H9 (cell line): ENCODE measurements around the gene BIRC6. TPM values are rescaled to one million over a fixed set of nuclear protein-coding genes. Genes with fewer than 3 reads are reported as not detected.

Source experiments
- DNase-seq: peaks from one replicate; pipeline ENCODE4 v3.0.0-alpha.2; 2017
- H2AFZ ChIP-seq: one replicate; pipeline ENCODE4 v1.6.1; 2013; ENCODE audit warnings: mild to moderate bottlenecking, low read length, control low read depth, moderate library complexity
- H2AK5ac ChIP-seq: 2 replicates; pipeline ENCODE4 v1.6.1; 2013; ENCODE audit warnings: low read length, control low read depth, mixed read lengths; ENCODE audit not compliant: insufficient read length
- H2BK120ac ChIP-seq: one replicate; pipeline ENCODE4 v1.6.1; 2013; ENCODE audit warnings: low read depth, mild to moderate bottlenecking, low read length, control low read depth, inconsistent platforms; ENCODE audit not compliant: poor library complexity, severe bottlenecking
- H2BK12ac ChIP-seq: 2 replicates; pipeline ENCODE4 v1.6.1; 2013; ENCODE audit warnings: low read length, control low read depth, mixed read lengths, low read depth; ENCODE audit not compliant: insufficient read length
- H2BK15ac ChIP-seq: 2 replicates; pipeline ENCODE4 v1.6.1; 2013; ENCODE audit warnings: low read depth, low read length, control low read depth
- H2BK20ac ChIP-seq: one replicate; pipeline ENCODE4 v1.6.1; 2013; ENCODE audit warnings: low read depth, mild to moderate bottlenecking, low read length, control low read depth, inconsistent platforms; ENCODE audit not compliant: poor library complexity, severe bottlenecking
- H2BK5ac ChIP-seq: 2 replicates; pipeline ENCODE4 v1.6.1; 2013; ENCODE audit warnings: low read length, control low read depth, mixed read lengths; ENCODE audit not compliant: insufficient read length
- H3K14ac ChIP-seq: 2 replicates; pipeline ENCODE4 v1.6.1; 2013; ENCODE audit warnings: low read length, control low read depth; ENCODE audit not compliant: insufficient read depth
- H3K18ac ChIP-seq: 2 replicates; pipeline ENCODE4 v1.6.1; 2013; ENCODE audit warnings: low read depth, mild to moderate bottlenecking, mixed read lengths, low read length, control low read depth; ENCODE audit not compliant: insufficient read length
- H3K23ac ChIP-seq: 2 replicates; pipeline ENCODE4 v1.6.1; 2013; ENCODE audit warnings: low read length, control low read depth, mixed read lengths, low read depth; ENCODE audit not compliant: insufficient read length
- H3K23me2 ChIP-seq: 2 replicates; pipeline ENCODE4 v1.6.1; 2013; ENCODE audit warnings: low read depth, mild to moderate bottlenecking, mixed read lengths, low read length, control low read depth; ENCODE audit not compliant: insufficient read length, poor library complexity, severe bottlenecking
- H3K27ac ChIP-seq: 2 replicates; pipeline ENCODE4 v1.5.1; 2013; ENCODE audit warnings: low read length, control low read depth, mixed read lengths, low read depth; ENCODE audit not compliant: insufficient read length
- H3K27me3 ChIP-seq: 2 replicates; pipeline ENCODE4 v1.6.1; 2013; ENCODE audit warnings: low read length, control low read depth, inconsistent platforms; ENCODE audit not compliant: insufficient read depth
- H3K4ac ChIP-seq: 2 replicates; pipeline ENCODE4 v1.6.1; 2013; ENCODE audit warnings: low read depth, mild to moderate bottlenecking, control low read depth, inconsistent platforms, low read length, moderate library complexity
- H3K4me1 ChIP-seq: 2 replicates; pipeline ENCODE4 v1.6.1; 2013; ENCODE audit warnings: low read length, control low read depth, inconsistent platforms; ENCODE audit not compliant: insufficient read depth
- H3K4me2 ChIP-seq: 2 replicates; pipeline ENCODE4 v1.6.1; 2013; ENCODE audit warnings: low read length, control low read depth, mixed read lengths; ENCODE audit not compliant: insufficient read length, insufficient read depth
- H3K56ac ChIP-seq: 2 replicates; pipeline ENCODE4 v1.6.1; 2013; ENCODE audit warnings: low read depth, mild to moderate bottlenecking, mixed read lengths, low read length, control low read depth; ENCODE audit not compliant: insufficient read length
- H3K79me1 ChIP-seq: 2 replicates; pipeline ENCODE4 v1.6.1; 2013; ENCODE audit warnings: low read depth, mild to moderate bottlenecking, moderate library complexity, low read length, control low read depth, inconsistent platforms; ENCODE audit not compliant: insufficient read depth, poor library complexity, severe bottlenecking
- H3K79me2 ChIP-seq: 2 replicates; pipeline ENCODE4 v1.6.1; 2013; ENCODE audit warnings: low read length, control low read depth, inconsistent platforms; ENCODE audit not compliant: insufficient read depth
- H3K9ac ChIP-seq: 2 replicates; pipeline ENCODE4 v1.6.1; 2013; ENCODE audit warnings: low read length, control low read depth, mixed read lengths; ENCODE audit not compliant: insufficient read length; ENCODE audit errors: extremely low read depth
- H3K9me3 ChIP-seq: one replicate; pipeline ENCODE4 v1.6.1; 2013; ENCODE audit warnings: low read depth, low read length, inconsistent platforms; ENCODE audit not compliant: control insufficient read depth
- H3T11ph ChIP-seq: one replicate; pipeline ENCODE4 v1.6.1; 2013; ENCODE audit warnings: mild to moderate bottlenecking, low read length, control low read depth, inconsistent platforms
- H4K20me1 ChIP-seq: one replicate; pipeline ENCODE4 v1.6.1; 2013; ENCODE audit not compliant: control insufficient read depth, insufficient read length, insufficient read depth
- H4K5ac ChIP-seq: 2 replicates; pipeline ENCODE4 v1.6.1; 2013; ENCODE audit warnings: low read depth, mild to moderate bottlenecking, mixed read lengths, low read length, control low read depth; ENCODE audit not compliant: insufficient read length
- H4K8ac ChIP-seq: replicated peaks from 2 replicates; pipeline ENCODE4 v1.6.1; 2013; ENCODE audit warnings: low read length, control low read depth, mixed read lengths, low read depth; ENCODE audit not compliant: insufficient read length
- H4K91ac ChIP-seq: 2 replicates; pipeline ENCODE4 v1.6.1; 2013; ENCODE audit warnings: low read depth, mild to moderate bottlenecking, moderate library complexity, mixed read lengths, low read length, control low read depth; ENCODE audit not compliant: insufficient read length
- H3K27ac Mint-ChIP-seq, 3 experiments: 2 replicates in 2 of 3; 3 replicates in 1 of 3; pipeline ENCODE4 v1.8.0; 2020 to 2021; ENCODE audit warnings: mixed read lengths in 3 of 3, mild to moderate bottlenecking in 1 of 3, moderate library complexity in 1 of 3
- H3K27me3 Mint-ChIP-seq: 2 replicates; pipeline ENCODE4 v1.8.0; 2021; ENCODE audit warnings: low read depth, mild to moderate bottlenecking, moderate library complexity, mixed read lengths
- H3K36me3 Mint-ChIP-seq, 3 experiments: 2 replicates in 2 of 3; 3 replicates in 1 of 3; pipeline ENCODE4 v1.8.0; 2020 to 2021; ENCODE audit warnings: low read depth in 3 of 3, mixed read lengths in 3 of 3; ENCODE audit not compliant: insufficient read depth in 1 of 3
- H3K4me1 Mint-ChIP-seq, 2 experiments: 2 replicates each; pipeline ENCODE4 v1.8.0; 2020; ENCODE audit warnings: mixed read lengths in 2 of 2
- H3K4me3 Mint-ChIP-seq, 2 experiments: 2 replicates in 1 of 2; 3 replicates in 1 of 2; pipeline ENCODE4 v1.8.0; 2020 to 2021; ENCODE audit warnings: mild to moderate bottlenecking in 2 of 2, mixed read lengths in 2 of 2, moderate library complexity in 1 of 2
- H3K9me3 Mint-ChIP-seq, 2 experiments: 2 replicates in 1 of 2; 3 replicates in 1 of 2; pipeline ENCODE4 v1.8.0; 2020; ENCODE audit warnings: mild to moderate bottlenecking in 2 of 2, mixed read lengths in 2 of 2, moderate library complexity in 1 of 2
- CTCF ChIP-seq: fragments of 200-600 bp; sonication (generic); conservative IDR thresholded peaks from 3 replicates; pipeline ENCODE4 v1.8.0; 2021; ENCODE audit warnings: antibody characterized with exemption, mild to moderate bottlenecking
- WGBS: extraction: QIAGEN DNeasy Blood & Tissue Kit; methylation state at CpG from one replicate; pipeline ENCODE4 v1.1.7; 2013; ENCODE audit warnings: missing lambda C conversion rate, low lambda C conversion rate, mixed read lengths; ENCODE audit not compliant: insufficient read length; ENCODE audit errors: extremely low coverage; 5-methylcytosine and 5-hydroxymethylcytosine counted together
- total RNA-seq: library from RNA; stranded (reverse); gene quantifications from 2 replicates; pipeline ENCODE4 v1.2.1, GENCODE V29; 2021

The BIRC6 gene
- total RNA-seq, 1 experiment from 2014 or later = 78.8 TPM

DNA sequence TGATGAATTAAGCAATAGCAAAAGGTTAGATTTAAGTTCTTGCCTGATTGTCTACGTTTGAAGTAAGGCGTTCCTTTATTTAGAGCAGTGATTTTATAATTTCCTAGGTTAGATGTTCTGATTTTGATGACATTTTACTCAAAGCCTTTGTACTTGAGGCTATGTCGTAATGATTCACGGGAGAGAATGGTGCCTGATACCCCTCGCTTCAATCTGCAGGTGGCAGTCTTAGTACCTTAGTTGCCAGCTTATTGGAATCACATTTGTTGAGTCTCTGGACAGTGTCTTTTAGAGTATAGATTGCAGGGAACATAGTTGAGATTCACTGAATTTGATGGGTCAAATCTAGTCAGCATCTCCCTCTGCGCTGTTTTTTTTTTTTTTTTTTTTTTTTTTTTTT is 89.5 kb downstream of the BIRC6 start:
- no peak overlapping the region for H3K4me2 ChIP-seq
- no peak overlapping the region for H3K56ac ChIP-seq
- H3K9me3 ChIP-seq = no peaks in the 10 kb centered on the region
- H3K23ac ChIP-seq = no peak overlapping the region
- WGBS = no CpG with 5 or more reads among the region's 6 CpGs
- no peak; the same call in 2 of the 3 replicates for TF ChIP-seq CTCF
- H3K18ac ChIP-seq = no peak overlapping the region
- H3K36me3 Mint-ChIP-seq = peaks cover 26 to 64% (median 62%) of the 10 kb centered on the region in 3 experiments
- H2AFZ ChIP-seq = no peak overlapping the region
- no peak overlapping the region for H3K27ac Mint-ChIP-seq
- H3K27ac ChIP-seq = no peak overlapping the region
- no peak overlapping the region for H3K4me3 Mint-ChIP-seq
- no peaks in the 10 kb centered on the region for H3K27me3 Mint-ChIP-seq
- H2BK120ac ChIP-seq = no peak overlapping the region
- no peak overlapping the region for H4K8ac ChIP-seq
- H4K20me1 ChIP-seq = no peaks in the 10 kb centered on the region
- no peak for DNase-seq
- no peaks in the 10 kb centered on the region for H3K23me2 ChIP-seq
- no peak overlapping the region for H2AK5ac ChIP-seq
- no peaks in the 10 kb centered on the region for H3K9me3 Mint-ChIP-seq
- H3T11ph ChIP-seq = no peak overlapping the region
- H2BK20ac ChIP-seq = no peak overlapping the region
- H2BK5ac ChIP-seq = no peak overlapping the region
- H4K5ac ChIP-seq = no peak overlapping the region
- no peak overlapping the region for H2BK12ac ChIP-seq
- peaks cover 2 to 3% of the 10 kb centered on the region in 2 experiments; a peak in 2 of 4 replicates for H3K4me1 Mint-ChIP-seq
- H4K91ac ChIP-seq = no peak overlapping the region
- H3K9ac ChIP-seq = no peak overlapping the region
- no peaks in the 10 kb centered on the region for H3K79me2 ChIP-seq
- H2BK15ac ChIP-seq = no peak overlapping the region
- H3K14ac ChIP-seq = no peak overlapping the region
- no peaks in the 10 kb centered on the region for H3K27me3 ChIP-seq
- H3K79me1 ChIP-seq = no peaks in the 10 kb centered on the region
- no peaks in the 10 kb centered on the region for H3K4me1 ChIP-seq
- no peak overlapping the region for H3K4ac ChIP-seq
